ENCODE data around the gene CKMT1A.
A peak's percentile ranks its signal among the peaks of the same experiment; 100 is the strongest.

CKMT1A gene

GRCh38 chr15:43746903-43747309 is 53.2 kb downstream of the CKMT1A start:
- H3K4me3 ChIP-seq (ENCODE audit: low read depth, low read length): peak overlapping the region; percentile 73

- no peak overlapping the region for H3K4me3 ChIP-seq (ENCODE audit: low read depth, low read length)
Observed at GRCh38 chr15:43748376-43748775, 54.7 kb downstream of the CKMT1A start.

Data from iPS-11a (cell line).